GM12891 (cell line): ENCODE data around the gene PON2.

ENCODE experiments used
- PAX5 ChIP-seq: IDR thresholded peaks from 2 replicates; pipeline ENCODE4 v1.6.1; 2011; ENCODE audit warnings: low read length, moderate library complexity, mild to moderate bottlenecking; ENCODE audit not compliant: insufficient read depth, severe bottlenecking
- POLR2A ChIP-seq: IDR thresholded peaks from 2 replicates; pipeline ENCODE4 v1.6.1; 2011; ENCODE audit warnings: low read depth, low read length, control low read depth
- POLR2AphosphoS5 ChIP-seq: IDR thresholded peaks from 2 replicates; pipeline ENCODE4 v1.6.1; 2011; ENCODE audit warnings: low read depth, low read length, control low read depth
- POU2F2 ChIP-seq: IDR thresholded peaks from 2 replicates; pipeline ENCODE4 v1.6.1; 2011; ENCODE audit warnings: low read depth, mild to moderate bottlenecking, control low read depth, low read length, moderate library complexity
- SPI1 ChIP-seq: IDR thresholded peaks from 2 replicates; pipeline ENCODE4 v1.6.1; 2011; ENCODE audit warnings: low read depth, low read length, control low read depth
- TAF1 ChIP-seq: IDR thresholded peaks from 2 replicates; pipeline ENCODE4 v1.6.1; 2011; ENCODE audit warnings: low read depth, low read length, control low read depth

DNA sequence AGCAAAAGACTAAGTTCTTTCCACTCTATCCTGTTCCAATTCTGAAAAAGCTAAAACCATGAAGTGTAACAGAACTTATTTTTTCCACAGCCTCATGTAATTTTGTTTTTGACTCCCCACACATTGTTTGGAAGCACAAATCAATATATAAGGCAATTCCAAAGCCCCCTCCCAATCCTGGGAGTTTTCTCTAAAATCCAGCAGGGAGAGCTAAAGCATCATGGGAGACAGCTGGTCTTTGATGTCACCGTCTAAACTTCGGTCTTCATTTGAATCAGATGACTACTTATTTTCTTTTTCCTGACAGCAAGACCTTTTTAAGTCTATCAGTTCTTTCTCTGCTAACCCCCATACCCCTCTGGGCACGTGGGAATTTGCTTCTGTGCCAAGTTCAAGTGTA, 77.2 kb downstream of the PON2 start:
- TF ChIP-seq POLR2A, result no peak
- TF ChIP-seq POLR2AphosphoS5, result no peak
- TF ChIP-seq SPI1, result no peak
- no peak for TF ChIP-seq PAX5
- no peak for TF ChIP-seq TAF1
- TF ChIP-seq POU2F2, result no peak
